Measurements from ENCODE around the gene ANO3. TPM values are rescaled to one million over a fixed set of nuclear protein-coding genes. Genes with fewer than 3 reads are reported as not detected.

Gene ANO3
- total and polyA plus RNA-seq, 4 donors, result under 0.01 to 2.0 (median 0.40) TPM

DNA sequence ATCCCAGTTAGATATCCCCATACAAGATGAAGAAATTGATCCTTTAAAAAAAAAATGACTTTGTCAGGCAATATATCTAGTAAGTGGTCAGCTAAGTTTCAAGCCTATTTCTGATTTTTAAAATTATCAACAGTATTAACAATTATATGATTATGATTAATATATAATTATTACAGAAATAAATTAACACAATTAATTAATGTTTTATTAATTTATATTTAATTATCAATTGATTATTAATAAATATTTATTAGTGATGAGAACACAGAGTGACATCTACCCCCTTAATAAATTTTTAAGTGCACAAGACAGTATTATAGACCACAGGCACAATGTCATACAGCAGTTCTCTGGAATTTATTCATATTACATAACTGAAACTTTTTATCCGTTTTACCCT lies 218.1 kb downstream of the ANO3 start:
- TF ChIP-seq RXRA (IDR thresholded peaks at IDR 0.05) (no peak), YY1 (IDR thresholded peaks at IDR 0.05) (no peak), JUND (IDR thresholded peaks at IDR 0.05) (no peak), NR2F2 (IDR thresholded peaks at IDR 0.05) (no peak), EGR1 (IDR thresholded peaks at IDR 0.05; ENCODE audit: low read depth in 2 of 2) (no peak), HNF4G (IDR thresholded peaks at IDR 0.05) (no peak), FOXA2 (IDR thresholded peaks at IDR 0.05) (no peak), SP1 (IDR thresholded peaks at IDR 0.05) (no peak), TAF1 (conservative IDR thresholded peaks at IDR 0.05) (no peak), GABPA (IDR thresholded peaks at IDR 0.05 in 1 of 2, conservative IDR thresholded peaks at IDR 0.05 in 1 of 2) (no peak), FOXA1 (IDR thresholded peaks at IDR 0.05) (no peak), RAD21 (IDR thresholded peaks at IDR 0.05) (no peak), HNF4A (conservative IDR thresholded peaks at IDR 0.05) (no peak)
- TF ChIP-seq, protein P1, sequence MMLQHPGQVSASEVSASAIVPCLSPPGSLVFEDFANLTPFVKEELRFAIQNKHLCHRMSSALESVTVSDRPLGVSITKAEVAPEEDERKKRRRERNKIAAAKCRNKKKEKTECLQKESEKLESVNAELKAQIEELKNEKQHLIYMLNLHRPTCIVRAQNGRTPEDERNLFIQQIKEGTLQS (IDR thresholded peaks at IDR 0.05), result no peak
- TF ChIP-seq, protein P2, sequence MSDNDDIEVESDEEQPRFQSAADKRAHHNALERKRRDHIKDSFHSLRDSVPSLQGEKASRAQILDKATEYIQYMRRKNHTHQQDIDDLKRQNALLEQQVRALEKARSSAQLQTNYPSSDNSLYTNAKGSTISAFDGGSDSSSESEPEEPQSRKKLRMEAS (IDR thresholded peaks at IDR 0.05), result no peak
- TF ChIP-seq, protein P3, sequence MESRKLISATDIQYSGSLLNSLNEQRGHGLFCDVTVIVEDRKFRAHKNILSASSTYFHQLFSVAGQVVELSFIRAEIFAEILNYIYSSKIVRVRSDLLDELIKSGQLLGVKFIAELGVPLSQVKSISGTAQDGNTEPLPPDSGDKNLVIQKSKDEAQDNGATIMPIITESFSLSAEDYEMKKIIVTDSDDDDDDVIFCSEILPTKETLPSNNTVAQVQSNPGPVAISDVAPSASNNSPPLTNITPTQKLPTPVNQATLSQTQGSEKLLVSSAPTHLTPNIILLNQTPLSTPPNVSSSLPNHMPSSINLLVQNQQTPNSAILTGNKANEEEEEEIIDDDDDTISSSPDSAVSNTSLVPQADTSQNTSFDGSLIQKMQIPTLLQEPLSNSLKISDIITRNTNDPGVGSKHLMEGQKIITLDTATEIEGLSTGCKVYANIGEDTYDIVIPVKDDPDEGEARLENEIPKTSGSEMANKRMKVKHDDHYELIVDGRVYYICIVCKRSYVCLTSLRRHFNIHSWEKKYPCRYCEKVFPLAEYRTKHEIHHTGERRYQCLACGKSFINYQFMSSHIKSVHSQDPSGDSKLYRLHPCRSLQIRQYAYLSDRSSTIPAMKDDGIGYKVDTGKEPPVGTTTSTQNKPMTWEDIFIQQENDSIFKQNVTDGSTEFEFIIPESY (IDR thresholded peaks at IDR 0.05), result no peak
- TF ChIP-seq, protein P4, sequence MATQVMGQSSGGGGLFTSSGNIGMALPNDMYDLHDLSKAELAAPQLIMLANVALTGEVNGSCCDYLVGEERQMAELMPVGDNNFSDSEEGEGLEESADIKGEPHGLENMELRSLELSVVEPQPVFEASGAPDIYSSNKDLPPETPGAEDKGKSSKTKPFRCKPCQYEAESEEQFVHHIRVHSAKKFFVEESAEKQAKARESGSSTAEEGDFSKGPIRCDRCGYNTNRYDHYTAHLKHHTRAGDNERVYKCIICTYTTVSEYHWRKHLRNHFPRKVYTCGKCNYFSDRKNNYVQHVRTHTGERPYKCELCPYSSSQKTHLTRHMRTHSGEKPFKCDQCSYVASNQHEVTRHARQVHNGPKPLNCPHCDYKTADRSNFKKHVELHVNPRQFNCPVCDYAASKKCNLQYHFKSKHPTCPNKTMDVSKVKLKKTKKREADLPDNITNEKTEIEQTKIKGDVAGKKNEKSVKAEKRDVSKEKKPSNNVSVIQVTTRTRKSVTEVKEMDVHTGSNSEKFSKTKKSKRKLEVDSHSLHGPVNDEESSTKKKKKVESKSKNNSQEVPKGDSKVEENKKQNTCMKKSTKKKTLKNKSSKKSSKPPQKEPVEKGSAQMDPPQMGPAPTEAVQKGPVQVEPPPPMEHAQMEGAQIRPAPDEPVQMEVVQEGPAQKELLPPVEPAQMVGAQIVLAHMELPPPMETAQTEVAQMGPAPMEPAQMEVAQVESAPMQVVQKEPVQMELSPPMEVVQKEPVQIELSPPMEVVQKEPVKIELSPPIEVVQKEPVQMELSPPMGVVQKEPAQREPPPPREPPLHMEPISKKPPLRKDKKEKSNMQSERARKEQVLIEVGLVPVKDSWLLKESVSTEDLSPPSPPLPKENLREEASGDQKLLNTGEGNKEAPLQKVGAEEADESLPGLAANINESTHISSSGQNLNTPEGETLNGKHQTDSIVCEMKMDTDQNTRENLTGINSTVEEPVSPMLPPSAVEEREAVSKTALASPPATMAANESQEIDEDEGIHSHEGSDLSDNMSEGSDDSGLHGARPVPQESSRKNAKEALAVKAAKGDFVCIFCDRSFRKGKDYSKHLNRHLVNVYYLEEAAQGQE (IDR thresholded peaks at IDR 0.05), result no peak
- TF ChIP-seq, protein P5, sequence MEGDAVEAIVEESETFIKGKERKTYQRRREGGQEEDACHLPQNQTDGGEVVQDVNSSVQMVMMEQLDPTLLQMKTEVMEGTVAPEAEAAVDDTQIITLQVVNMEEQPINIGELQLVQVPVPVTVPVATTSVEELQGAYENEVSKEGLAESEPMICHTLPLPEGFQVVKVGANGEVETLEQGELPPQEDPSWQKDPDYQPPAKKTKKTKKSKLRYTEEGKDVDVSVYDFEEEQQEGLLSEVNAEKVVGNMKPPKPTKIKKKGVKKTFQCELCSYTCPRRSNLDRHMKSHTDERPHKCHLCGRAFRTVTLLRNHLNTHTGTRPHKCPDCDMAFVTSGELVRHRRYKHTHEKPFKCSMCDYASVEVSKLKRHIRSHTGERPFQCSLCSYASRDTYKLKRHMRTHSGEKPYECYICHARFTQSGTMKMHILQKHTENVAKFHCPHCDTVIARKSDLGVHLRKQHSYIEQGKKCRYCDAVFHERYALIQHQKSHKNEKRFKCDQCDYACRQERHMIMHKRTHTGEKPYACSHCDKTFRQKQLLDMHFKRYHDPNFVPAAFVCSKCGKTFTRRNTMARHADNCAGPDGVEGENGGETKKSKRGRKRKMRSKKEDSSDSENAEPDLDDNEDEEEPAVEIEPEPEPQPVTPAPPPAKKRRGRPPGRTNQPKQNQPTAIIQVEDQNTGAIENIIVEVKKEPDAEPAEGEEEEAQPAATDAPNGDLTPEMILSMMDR (IDR thresholded peaks at IDR 0.05; ENCODE audit: low read depth, low read length, missing input control), result no peak
- 69% methylated on average over 1 of the region's 1 CpG for WGBS
- Histone ChIP-seq H3K4me1 (ENCODE audit: control insufficient read depth in 4 of 4, insufficient read depth in 4 of 4, low read length in 3 of 4) (no peaks in the 10 kb centered on the region), H3K9ac (ENCODE audit: low read depth in 1 of 2, low read length in 2 of 2) (no peak overlapping the region), H3K4me3 (ENCODE audit: low read depth in 1 of 3, low read length in 3 of 3) (no peak overlapping the region), H3K27ac (ENCODE audit: low read depth in 1 of 2, low read length in 2 of 2) (no peak overlapping the region), H3K27me3 (ENCODE audit: control insufficient read depth in 4 of 4, insufficient read depth in 4 of 4, low read length in 3 of 4) (no peaks in the 10 kb centered on the region), H3K9me3 (ENCODE audit: control insufficient read depth in 4 of 4, low read length in 3 of 4) (no peaks in the 10 kb centered on the region), H3K36me3 (ENCODE audit: control insufficient read depth in 4 of 4, insufficient read depth in 3 of 4, low read depth in 1 of 4, low read length in 3 of 4) (no peaks in the 10 kb centered on the region)
- no peak for DNase-seq (ENCODE audit: low spot score)
